GDM1 (cell line): ENCODE data around the gene PLCXD3.

ENCODE experiments used
- DNase-seq: peaks from one replicate; lab custom pipeline; 2025; lab: John Stamatoyannopoulos, UW

PLCXD3 gene

DNA sequence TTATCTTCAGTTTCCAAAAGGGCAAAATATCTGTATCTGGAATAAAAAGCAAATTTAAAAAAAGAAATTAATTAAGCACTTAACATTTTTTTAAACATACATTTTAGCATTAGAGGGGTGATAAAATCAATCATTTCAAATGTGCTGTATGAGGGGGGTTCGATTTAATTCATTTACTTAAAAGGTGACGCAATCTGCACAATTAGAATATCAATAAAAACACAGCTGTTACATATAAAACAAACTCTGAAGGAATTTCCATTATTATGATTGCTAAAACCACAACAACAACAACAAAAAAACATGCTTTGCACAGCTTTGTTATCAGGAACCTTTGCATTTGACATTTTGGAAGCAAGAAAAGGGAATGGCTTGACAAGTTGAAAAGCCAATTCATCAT is 225.5 kb downstream of the PLCXD3 start:
- no peak for DNase-seq

DNA sequence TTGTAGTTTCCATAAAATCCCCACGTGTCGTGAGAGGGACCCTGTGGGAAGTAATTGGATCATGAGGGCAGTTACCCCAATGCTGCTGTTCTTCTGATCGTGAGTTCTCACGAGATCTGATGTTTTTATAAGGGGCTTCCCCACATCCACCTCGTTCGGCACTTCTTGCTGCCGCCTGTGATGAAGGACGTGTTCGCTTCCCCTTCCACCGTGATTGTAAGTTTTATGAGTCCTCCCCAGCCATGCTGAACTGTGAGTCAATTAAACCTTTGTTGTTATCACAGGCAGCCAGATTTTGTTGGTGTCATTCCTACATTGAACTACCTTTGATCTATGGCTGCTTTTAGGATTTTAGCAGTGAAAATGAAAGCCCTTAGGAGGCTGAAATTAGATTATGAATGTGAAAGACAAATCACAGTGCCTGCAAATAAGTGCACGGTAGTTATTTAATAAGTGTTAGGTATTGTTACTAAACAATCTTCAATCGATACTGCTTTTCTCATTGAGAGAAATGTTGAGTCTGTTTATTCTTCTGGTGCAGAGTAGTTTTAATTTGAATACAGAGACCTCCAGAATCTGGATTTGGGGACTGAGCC is 229.1 kb downstream of the PLCXD3 start:
- no peak for DNase-seq

DNA sequence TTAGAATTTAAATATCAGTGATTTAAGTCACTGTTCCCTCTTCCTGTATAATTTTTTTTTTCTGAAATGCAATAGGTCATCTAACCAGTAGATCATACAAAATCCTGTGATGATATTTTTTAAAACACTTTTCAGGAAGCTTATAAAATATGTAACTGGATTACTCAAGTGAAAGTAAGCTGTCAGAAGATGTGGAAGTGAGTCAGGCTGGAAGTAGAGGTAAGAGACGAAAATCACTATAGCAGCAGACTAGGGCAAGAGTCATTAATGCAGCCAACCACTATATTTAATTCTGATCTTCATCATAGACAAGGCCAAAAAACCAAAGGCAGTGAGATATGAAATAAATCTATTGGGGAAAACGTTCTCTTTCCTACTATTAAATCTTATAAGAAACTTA is 231.4 kb downstream of the PLCXD3 start:
- DNase-seq = no peak

DNA sequence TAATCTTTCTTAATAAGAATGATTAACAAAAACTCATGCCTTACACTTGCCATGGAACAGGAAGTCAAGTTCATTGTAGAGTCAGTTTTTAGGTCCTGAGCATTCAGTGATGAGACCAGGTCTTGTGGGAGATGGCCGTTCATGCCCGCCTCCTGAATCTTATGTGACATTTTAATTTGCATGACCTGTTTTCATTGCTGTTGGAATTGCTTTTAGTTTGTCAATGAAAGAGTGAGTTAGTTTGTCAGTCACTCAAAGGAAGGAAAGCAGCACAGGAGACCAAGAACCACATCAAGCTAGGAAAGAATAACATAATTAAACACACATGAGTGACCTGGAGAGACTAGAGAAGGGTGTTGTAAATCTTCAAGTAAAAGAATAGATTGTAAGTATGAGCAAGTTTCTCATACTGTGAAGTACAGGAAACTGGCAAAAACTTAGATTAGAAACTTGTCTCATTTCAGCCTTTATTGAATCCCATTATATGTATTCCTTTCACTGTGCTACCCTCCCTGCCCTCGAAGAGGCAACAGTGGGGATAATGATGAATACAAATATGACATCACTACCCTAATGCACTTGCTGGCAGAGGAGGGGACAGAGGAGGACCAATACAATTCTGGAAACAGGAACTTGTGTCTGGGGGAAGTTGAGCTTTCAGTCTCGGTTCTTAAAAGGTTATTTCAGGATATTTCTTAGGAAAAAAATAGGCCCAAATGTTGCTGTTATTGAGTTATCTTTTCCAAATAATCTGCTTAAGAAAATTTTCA is 232.7 kb downstream of the PLCXD3 start:
- DNase-seq = no peak

DNA sequence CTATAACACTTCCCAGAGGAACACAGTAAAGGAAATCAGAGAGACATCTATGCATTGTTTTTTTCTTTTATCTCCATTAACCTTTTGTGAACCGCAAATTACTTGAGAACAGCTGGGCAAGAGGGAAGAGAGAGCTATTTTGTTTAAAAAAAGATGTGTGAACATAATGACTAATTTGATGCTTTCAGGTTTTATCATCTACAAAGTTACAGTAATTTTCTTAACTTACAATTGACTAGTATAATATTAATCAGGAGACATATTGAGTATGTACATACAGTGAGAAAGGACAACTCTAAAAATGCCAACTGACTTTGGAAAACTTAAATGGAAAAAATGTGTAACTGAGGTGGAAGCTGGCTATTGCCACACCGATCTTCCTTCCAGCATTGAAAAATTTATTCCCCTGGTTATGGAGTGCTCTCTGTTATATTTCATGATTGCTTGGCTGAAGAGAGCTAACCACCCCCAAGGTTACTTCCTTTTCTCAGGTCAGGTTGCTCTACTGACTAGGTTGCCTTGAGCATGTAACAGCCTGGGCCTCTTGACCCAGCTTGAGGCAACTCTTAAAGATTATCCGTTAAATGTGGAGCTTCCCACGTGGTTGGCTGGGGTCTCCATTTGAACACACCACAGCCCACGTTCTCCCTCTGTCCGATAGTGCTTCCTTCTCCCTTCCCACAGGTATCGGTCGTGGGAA is 234.4 kb downstream of the PLCXD3 start:
- DNase-seq = no peak

DNA sequence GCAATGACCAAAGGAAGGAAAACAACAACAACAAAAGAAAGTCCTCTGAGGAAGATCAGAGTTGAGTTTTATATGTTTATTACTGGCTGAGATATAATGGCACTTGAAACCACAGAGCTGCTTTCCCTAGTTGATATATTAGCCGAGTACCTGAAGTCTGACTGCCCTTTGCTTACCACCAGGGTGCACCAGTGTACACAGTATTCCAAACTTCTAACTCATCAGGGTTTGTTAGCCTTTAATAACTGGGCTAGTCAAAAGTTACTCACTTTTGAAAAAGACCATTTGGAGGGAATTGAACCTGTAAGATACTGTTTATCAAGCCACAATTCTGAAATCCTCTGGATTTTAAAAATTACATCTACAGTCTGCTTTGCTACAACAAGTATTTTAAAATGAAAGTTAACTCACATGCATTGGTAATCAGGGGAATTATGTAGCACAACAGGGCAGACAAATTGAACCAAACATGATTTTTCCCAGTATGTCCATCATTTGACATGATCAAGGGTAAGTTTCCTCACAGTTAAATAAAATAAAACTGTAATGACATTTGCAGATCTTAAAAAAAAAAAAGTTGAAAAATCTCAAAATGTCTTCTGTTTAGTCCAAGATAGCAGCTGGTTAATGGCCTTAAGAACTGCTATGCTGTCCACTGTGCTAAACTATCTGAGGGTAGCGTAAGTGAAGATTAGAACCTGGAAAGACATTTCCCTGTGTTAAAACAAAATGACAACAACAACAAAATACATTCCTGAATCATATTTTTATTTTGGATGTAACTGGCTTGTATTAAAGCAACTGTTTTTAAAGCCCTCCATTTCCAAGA is 239.8 kb downstream of the PLCXD3 start:
- no peak for DNase-seq

DNA sequence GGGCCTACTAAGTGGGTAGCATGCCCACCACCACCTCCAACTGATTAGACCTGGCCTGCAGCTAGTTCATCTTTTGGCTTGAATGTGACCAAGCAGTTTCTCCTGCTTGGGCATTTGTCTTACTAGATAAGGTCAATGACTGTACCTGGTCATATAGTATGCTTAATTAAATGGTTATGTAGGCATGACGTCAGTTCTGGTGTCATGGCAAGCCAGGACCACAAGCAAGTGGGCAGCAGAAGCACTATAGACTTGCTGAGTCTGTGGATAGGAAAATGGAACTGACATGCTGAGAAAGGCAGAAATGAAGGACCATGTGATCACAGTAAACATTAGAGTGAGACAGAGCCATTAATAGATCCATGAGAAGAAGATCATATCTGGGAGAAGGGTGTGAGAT is 241.5 kb downstream of the PLCXD3 start:
- no peak for DNase-seq

DNA sequence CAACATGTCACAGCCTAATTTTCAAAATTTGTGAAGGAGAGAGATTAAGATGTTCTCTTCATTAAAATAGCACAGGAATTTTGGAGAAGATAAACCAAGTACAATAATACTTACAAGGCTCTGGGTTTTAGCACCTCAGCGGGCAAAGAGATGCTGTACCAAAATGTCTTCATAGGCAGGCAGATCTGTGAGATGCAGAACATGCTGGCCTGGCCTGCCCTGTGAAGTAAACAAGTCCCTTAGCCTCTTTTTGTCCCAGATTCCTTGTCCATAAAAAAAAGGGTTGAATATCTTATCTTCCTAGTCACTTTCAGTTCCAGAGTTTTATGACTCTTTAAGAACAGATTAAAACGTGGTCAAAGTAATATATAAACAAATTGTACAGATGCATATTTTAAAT is 244.0 kb downstream of the PLCXD3 start:
- no peak for DNase-seq

DNA sequence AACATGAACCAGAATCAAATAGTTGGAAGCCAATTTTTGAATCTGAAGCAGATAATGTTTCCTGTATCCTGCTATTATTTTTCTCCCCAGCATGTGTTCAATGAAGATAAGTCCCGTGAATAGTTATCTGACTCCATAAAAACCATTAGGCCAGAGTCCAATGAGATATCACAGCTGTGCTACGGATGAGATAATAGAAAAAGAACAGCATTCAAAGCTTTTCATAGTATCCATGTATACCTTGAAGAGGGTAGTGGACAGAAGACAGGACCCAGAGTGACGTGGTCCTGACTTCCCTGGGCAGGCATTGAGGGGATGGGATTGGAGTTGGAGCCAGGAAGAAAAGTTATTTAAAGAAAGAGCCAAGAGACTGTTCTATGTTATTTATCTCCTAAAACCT is 246.4 kb downstream of the PLCXD3 start:
- DNase-seq = no peak

DNA sequence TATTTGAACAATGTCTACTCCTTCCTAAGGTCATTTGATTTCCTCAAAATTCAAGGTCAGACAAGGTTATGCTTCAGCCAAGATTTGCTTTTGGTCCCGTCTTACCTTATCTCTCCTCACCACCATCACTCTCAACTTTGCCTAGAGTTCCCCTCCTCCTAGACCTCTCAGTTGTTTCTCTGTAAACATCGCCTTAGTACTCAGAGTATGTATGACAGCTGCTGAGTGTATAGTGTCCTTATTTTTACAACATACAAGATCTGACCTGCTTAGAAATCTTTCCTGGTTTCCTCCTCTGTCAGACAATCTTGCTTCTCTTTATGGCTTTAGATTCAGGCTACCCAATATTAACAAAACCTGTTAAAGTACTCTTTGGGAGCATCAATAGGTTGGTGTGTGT is 247.1 kb downstream of the PLCXD3 start:
- DNase-seq = no peak
